MM.1S (cell line): ENCODE data around the gene TTLL9.

ENCODE experiments used
- CTCF ChIP-seq: fragments of 300-600 bp; sonication (generic); IDR thresholded peaks from 2 replicates; pipeline ENCODE4 v1.5.1; 2016; ENCODE audit warnings: antibody characterized with exemption, low read length, mixed read lengths
- EZH2 ChIP-seq: fragments of 300-600 bp; sonication (generic); optimal IDR thresholded peaks from 2 replicates; pipeline ENCODE3; 2017; ENCODE audit warnings: low read depth, mild to moderate bottlenecking, antibody characterized with exemption, low read length, mixed read lengths
- EZH2phosphoT487 ChIP-seq: fragments of 300-600 bp; sonication (generic); IDR thresholded peaks from 2 replicates; pipeline ENCODE4 v1.6.1; 2018; ENCODE audit warnings: antibody characterized with exemption, low read length

GRCh38 chr20:31849306-31849930, 21.0 kb upstream of the TTLL9 start:
- TF ChIP-seq CTCF (no peak), EZH2phosphoT487 (no peak), EZH2 (no peak)
